ENCODE data around the gene PYGB.

Gene PYGB

GRCh38 chr20:25205277-25206062 lies 42.4 kb upstream of the PYGB start:
- TF ChIP-seq, protein P1, sequence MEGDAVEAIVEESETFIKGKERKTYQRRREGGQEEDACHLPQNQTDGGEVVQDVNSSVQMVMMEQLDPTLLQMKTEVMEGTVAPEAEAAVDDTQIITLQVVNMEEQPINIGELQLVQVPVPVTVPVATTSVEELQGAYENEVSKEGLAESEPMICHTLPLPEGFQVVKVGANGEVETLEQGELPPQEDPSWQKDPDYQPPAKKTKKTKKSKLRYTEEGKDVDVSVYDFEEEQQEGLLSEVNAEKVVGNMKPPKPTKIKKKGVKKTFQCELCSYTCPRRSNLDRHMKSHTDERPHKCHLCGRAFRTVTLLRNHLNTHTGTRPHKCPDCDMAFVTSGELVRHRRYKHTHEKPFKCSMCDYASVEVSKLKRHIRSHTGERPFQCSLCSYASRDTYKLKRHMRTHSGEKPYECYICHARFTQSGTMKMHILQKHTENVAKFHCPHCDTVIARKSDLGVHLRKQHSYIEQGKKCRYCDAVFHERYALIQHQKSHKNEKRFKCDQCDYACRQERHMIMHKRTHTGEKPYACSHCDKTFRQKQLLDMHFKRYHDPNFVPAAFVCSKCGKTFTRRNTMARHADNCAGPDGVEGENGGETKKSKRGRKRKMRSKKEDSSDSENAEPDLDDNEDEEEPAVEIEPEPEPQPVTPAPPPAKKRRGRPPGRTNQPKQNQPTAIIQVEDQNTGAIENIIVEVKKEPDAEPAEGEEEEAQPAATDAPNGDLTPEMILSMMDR (IDR thresholded peaks at IDR 0.05; ENCODE audit: low read depth, low read length, missing control alignments), result no peak
- no peak overlapping the region for H3K4me3 ChIP-seq (ENCODE audit: low read depth, low read length)
- no peak for DNase-seq (ENCODE audit: low read depth)

DNA sequence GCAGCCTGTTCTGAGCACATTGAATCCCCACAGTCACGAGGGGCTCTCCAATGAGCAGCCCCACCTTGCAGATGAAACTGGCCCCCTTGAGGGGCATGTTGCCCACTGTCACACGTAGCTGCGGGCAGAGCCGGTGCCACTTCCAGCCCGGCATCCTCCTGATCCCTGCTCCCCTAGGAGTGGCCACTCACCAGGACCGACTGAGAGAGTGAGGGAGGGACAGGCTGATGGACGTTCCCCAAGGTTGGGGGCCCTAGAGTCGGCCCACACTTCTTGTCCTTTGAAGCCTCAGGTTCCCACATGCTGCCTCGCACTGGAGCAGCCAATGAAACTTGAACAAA lies 41.9 kb upstream of the PYGB start:
- DNase-seq (ENCODE audit: low read depth), result no peak
- H3K4me3 ChIP-seq (ENCODE audit: low read depth, low read length), result no peak overlapping the region
- TF ChIP-seq, protein P1 (IDR thresholded peaks at IDR 0.05; ENCODE audit: low read depth, low read length, missing control alignments), result no peak

GRCh38 chr20:25206548-25206947 lies 41.3 kb upstream of the PYGB start:
- H3K4me3 ChIP-seq (ENCODE audit: low read depth, low read length), result no peak overlapping the region
- no peak for DNase-seq (ENCODE audit: low read depth)
- TF ChIP-seq, protein P1 (IDR thresholded peaks at IDR 0.05; ENCODE audit: low read depth, low read length, missing control alignments), result no peak

DNA sequence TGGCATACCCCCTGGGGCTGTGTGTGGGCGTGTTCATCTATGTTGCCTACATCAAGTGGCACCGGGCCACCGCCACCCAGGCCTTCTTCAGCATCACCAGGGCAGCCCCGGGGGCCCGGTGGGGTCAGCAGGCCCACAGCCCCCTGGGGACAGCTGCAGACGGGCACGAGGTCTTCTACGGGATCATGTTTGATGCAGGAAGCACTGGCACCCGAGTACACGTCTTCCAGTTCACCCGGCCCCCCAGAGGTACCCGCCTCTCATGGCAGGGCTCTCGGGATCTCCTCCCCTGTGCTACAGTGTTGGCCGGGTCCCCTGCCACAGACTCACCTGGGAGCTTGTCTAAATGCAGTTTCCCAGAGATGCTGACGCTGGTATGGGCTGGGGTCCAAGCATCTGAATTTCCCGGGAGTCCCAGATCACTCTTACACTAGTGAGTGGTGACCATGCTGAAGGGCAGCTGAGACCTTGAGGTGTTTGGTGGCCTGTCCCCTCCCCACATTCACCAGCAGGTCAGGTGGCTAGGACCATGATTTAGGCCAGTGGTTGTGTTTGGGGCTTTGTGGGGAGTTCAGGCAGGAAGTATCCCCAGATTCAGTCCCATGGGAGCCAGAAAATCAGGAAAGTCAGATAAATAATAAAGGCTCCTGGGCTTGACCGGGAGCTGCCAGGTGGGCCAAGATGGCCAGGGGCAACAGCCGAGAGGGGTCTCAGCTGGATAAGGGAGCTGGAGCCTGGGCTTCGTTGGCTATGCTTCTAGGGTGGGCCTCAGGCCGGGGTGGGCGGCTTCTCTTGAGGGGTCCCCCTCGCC lies 40.5 kb upstream of the PYGB start:
- no peak overlapping the region for H3K4me3 ChIP-seq (ENCODE audit: low read depth, low read length)
- DNase-seq (ENCODE audit: low read depth), result no peak
- TF ChIP-seq, protein P1 (IDR thresholded peaks at IDR 0.05; ENCODE audit: low read depth, low read length, missing control alignments), result no peak

DNA sequence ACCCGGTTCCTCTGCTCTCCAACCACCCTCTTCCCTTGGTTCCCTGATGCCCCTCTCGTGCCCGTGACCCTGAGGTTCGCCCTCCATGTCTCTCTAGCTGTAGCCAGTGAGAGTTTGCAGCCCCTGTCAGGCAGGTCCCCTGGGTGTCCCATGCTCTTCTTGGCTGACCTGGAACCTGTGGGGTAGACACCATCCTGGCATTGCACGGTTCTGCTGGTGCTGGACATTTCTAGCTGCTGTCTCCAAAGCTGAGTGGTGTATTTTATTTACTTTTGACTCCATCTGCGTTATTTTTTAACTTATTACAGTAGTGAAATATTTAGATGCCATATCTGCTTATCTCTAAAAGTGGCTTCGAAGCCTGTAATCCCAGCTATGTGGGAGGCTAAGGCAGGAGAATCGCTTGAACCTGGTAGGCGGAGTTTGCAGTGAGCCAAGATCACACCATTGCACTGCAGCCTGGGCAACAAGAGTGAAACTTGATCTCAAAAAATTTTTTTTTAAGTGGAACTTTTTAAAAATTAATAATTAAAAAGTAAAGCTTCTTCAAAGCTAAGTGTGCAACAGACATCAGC lies 39.8 kb upstream of the PYGB start:
- TF ChIP-seq, protein P1 (IDR thresholded peaks at IDR 0.05; ENCODE audit: low read depth, low read length, missing control alignments), result no peak
- no peak overlapping the region for H3K4me3 ChIP-seq (ENCODE audit: low read depth, low read length)
- no peak for DNase-seq (ENCODE audit: low read depth)

GRCh38 chr20:25209400-25209799 lies 38.5 kb upstream of the PYGB start:
- DNase-seq (ENCODE audit: low read depth), result no peak
- no peak overlapping the region for H3K4me3 ChIP-seq (ENCODE audit: low read depth, low read length)
- TF ChIP-seq, protein P1 (IDR thresholded peaks at IDR 0.05; ENCODE audit: low read depth, low read length, missing control alignments), result no peak

Measured in GM12864 (cell line).